Ovary (tissue), 3 donors: Measurements from ENCODE around the gene IQSEC3.
"Not testable (repeated sequence)": the region's sequence is repeated elsewhere in the genome, so short reads cannot be mapped to it uniquely, and the experiment has no call there.

Source experiments
- CTCF ChIP-seq, 3 donors: fragments of 450-650 bp in 2 of 3; fragments of 200-600 bp in 1 of 3; IDR thresholded peaks; one replicate each; pipeline versions ENCODE4 v1.5.1 to v1.8.0; 2016 to 2022; ENCODE audit warnings: antibody characterized with exemption in 3 of 3, mild to moderate bottlenecking in 1 of 3
- EP300 ChIP-seq: sonication (generic); formaldehyde crosslinking; IDR thresholded peaks from one replicate; pipeline ENCODE4 v1.6.1; 2017; ENCODE audit warnings: antibody characterized with exemption
- POLR2A ChIP-seq: fragments of 450-650 bp; IDR thresholded peaks from one replicate; pipeline ENCODE4 v1.6.1; 2017; ENCODE audit warnings: antibody characterized with exemption, mild to moderate bottlenecking, moderate library complexity
- donor health status: DM: no; HTN: no; CAD: no.

- TF ChIP-seq POLR2A; CTCF (IDR thresholded peaks at IDR 0.05); EP300: not testable (repeated sequence)
These were observed 21.2 kb upstream of the IQSEC3 start for GRCh38 chr12:45235-45990.
